ENCODE data around the gene CRADD.
"Not testable (repeated sequence)": the region's sequence is repeated elsewhere in the genome, so short reads cannot be mapped to it uniquely, and the experiment has no call there.

The CRADD gene

DNA sequence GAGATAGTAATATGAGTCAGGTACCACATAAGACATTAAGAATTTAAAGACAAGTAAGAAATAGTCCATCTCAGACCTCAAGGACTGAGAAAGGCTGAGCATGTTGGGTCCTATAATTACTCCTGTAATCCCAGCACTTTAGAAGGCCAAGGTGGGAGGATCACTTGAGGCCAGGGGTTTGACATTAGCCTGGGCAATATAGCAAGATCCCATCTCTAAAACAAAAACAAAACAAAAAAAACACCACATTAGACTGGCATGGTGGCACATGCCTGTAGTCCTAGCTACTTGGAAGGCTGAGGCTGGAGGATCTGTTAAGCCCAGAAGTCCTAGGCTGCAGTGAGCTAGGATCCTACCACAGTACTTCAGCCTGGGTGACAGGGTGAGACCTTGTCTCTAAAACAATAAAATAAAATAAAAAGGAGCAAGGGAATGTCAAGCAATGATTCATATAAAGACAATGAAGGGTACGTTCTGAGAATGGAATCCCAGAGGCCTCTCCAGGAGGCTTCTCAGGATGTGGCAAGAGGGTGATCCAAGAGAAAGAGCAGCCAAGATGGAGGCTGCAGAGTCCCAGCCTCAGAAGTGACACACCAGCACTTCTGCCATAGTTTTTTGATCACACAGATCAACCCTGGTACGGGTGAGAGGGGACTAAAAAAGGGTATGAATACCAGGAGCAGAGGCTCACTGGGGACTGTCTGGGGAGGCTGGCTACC is 206.4 kb downstream of the CRADD start:
- DNase-seq (no peak), ATAC-seq (ENCODE audit: insufficient read depth, low read depth) (no peak)
- Histone ChIP-seq H2AFZ (ENCODE audit: low read depth, low read length) (no peak overlapping the region), H4K20me1 (ENCODE audit: insufficient read depth, low read length) (no peaks in the 10 kb centered on the region), H3K27ac (ENCODE audit: low read length) (no peak overlapping the region), H3K4me3 (ENCODE audit: low read depth in 1 of 2, low read length in 2 of 2) (no peak overlapping the region), H3K4me2 (ENCODE audit: insufficient read depth, low read length) (no peak overlapping the region), H3K36me3 (ENCODE audit: insufficient read depth, low read length) (no peaks in the 10 kb centered on the region), H3K9ac (ENCODE audit: low read depth, low read length) (no peak overlapping the region), H3K27me3 (ENCODE audit: insufficient read depth, low read length, poor library complexity) (no peaks in the 10 kb centered on the region), H3K4me1 (ENCODE audit: insufficient read depth, low read length) (peaks cover 21% of the 10 kb centered on the region), H3K79me2 (ENCODE audit: insufficient read depth, low read length) (no peaks in the 10 kb centered on the region), H3K9me3 (ENCODE audit: insufficient read depth, low read length, severe bottlenecking) (no peaks in the 10 kb centered on the region)
- TF ChIP-seq EZH2 (IDR thresholded peaks at IDR 0.05; ENCODE audit: borderline replicate concordance, low read depth, low read length, severe bottlenecking) (no peak), CTCF (IDR thresholded peaks at IDR 0.05; ENCODE audit: borderline replicate concordance, extremely low read depth, low read length, poor library complexity, severe bottlenecking) (no peak)

GRCh38 chr12:93884794-93885460 is 207.8 kb downstream of the CRADD start:
- Histone ChIP-seq H3K9me3 (ENCODE audit: insufficient read depth, low read length, severe bottlenecking) (no peaks in the 10 kb centered on the region), H3K27me3 (ENCODE audit: insufficient read depth, low read length, poor library complexity) (no peaks in the 10 kb centered on the region), H4K20me1 (ENCODE audit: insufficient read depth, low read length) (no peaks in the 10 kb centered on the region), H3K9ac (ENCODE audit: low read depth, low read length) (no peak overlapping the region), H3K79me2 (ENCODE audit: insufficient read depth, low read length) (no peaks in the 10 kb centered on the region), H3K4me3 (ENCODE audit: low read depth in 1 of 2, low read length in 2 of 2) (no peak overlapping the region), H2AFZ (ENCODE audit: low read depth, low read length) (no peak overlapping the region), H3K4me1 (ENCODE audit: insufficient read depth, low read length) (peaks cover 18% of the 10 kb centered on the region), H3K27ac (ENCODE audit: low read length) (no peak overlapping the region), H3K4me2 (ENCODE audit: insufficient read depth, low read length) (no peak overlapping the region), H3K36me3 (ENCODE audit: insufficient read depth, low read length) (no peaks in the 10 kb centered on the region)
- ATAC-seq (ENCODE audit: insufficient read depth, low read depth) (no peak), DNase-seq (no peak)
- TF ChIP-seq CTCF (IDR thresholded peaks at IDR 0.05; ENCODE audit: borderline replicate concordance, extremely low read depth, low read length, poor library complexity, severe bottlenecking): no peak
- no peak for TF ChIP-seq EZH2 (IDR thresholded peaks at IDR 0.05; ENCODE audit: borderline replicate concordance, low read depth, low read length, severe bottlenecking)

DNA sequence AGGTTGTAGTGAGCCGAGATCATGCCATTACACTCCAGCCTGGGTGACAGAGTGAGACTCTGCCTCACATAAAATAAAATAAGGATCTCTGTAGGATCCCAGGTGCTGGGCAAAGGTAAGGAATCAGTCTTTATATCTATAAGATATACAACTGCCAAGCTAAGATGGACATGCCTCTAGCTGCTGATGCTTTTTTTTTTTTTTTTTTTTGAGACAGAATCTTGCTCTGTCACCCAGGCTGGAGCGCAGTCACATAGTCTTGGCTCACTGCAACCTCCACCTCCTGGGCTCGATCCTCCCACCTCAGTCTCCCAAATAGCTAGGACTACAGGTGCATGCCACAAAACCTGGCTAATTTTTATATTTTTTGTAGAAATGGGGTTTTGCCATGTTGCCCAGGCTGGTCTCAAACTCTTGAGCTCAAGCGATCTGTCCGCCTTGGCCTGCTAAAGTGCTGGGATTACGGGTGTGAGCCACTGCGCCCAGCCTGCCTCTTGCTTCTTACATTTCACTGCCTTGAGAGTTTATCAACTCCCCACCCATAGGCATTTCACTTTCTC is 208.9 kb downstream of the CRADD start:
- H3K9ac ChIP-seq (ENCODE audit: low read depth, low read length); H3K27ac ChIP-seq (ENCODE audit: low read length); H3K27me3 ChIP-seq (ENCODE audit: insufficient read depth, low read length, poor library complexity); H3K4me2 ChIP-seq (ENCODE audit: insufficient read depth, low read length); H3K4me3 ChIP-seq (ENCODE audit: low read depth in 1 of 2, low read length in 2 of 2); H2AFZ ChIP-seq (ENCODE audit: low read depth, low read length); H3K36me3 ChIP-seq (ENCODE audit: insufficient read depth, low read length); ATAC-seq (ENCODE audit: insufficient read depth, low read depth); DNase-seq; H3K9me3 ChIP-seq (ENCODE audit: insufficient read depth, low read length, severe bottlenecking); H4K20me1 ChIP-seq (ENCODE audit: insufficient read depth, low read length); H3K79me2 ChIP-seq (ENCODE audit: insufficient read depth, low read length); H3K4me1 ChIP-seq (ENCODE audit: insufficient read depth, low read length): not testable (repeated sequence)

Data from DND-41 (cell line).